Endothelial cell of umbilical vein (primary cell): ENCODE data around the gene PTPRE. TPM values are rescaled to one million over a fixed set of nuclear protein-coding genes. Genes with fewer than 3 reads are reported as not detected.

Experiments
- BruUV-seq: library from RNA; stranded (reverse); fragments of 400-500 nt; replicated peaks from 2 replicates; lab custom pipeline; 2021; lab: Mats Ljungman, UMichigan
- CTCF ChIA-PET: fragments of 300-600, 350-600 bp; sonication (Branson Sonifier 250); formaldehyde crosslinking; loops from one replicate; lab custom pipeline; 2021; ENCODE audit warnings: antibody characterized with exemption, inconsistent platforms; lab: Charles Lee
- POLR2A ChIA-PET: fragments of 300-600, 350-600 bp; sonication (Branson Sonifier 250); formaldehyde crosslinking; loops from one replicate; lab custom pipeline; 2021; ENCODE audit warnings: antibody characterized with exemption, inconsistent platforms; lab: Charles Lee
- DNase-seq: peaks from one replicate; pipeline ENCODE4 v3.0.0-alpha.2; 2011; ENCODE audit warnings: low read depth, low spot score
- FAIRE-seq: peaks from 2 replicates; lab custom pipeline; 2011; peaks lifted over from hg19 to GRCh38; lab: Jason Lieb, UNC
- H2AFZ ChIP-seq: 2 replicates; pipeline ENCODE4 v1.6.0; 2012; ENCODE audit warnings: low read depth, low read length, control low read depth, inconsistent platforms
- H3K27ac ChIP-seq: 2 replicates; pipeline ENCODE4 v1.5.1; 2011; ENCODE audit warnings: low read depth, mild to moderate bottlenecking, control low read depth, low read length, moderate library complexity; ENCODE audit not compliant: insufficient read depth
- H3K27me3 ChIP-seq, 2 experiments: 2 replicates each; pipeline versions ENCODE4 v1.6.0 to v1.6.1; 2011; ENCODE audit warnings: low read length in 2 of 2, mixed read lengths in 1 of 2; ENCODE audit not compliant: control insufficient read depth in 2 of 2, insufficient read depth in 2 of 2
- H3K36me3 ChIP-seq, 2 experiments: 2 replicates in 1 of 2; 3 replicates in 1 of 2; pipeline ENCODE4 v1.5.1; 2011; ENCODE audit warnings: low read length in 2 of 2, mild to moderate bottlenecking in 1 of 2, moderate library complexity in 1 of 2; ENCODE audit not compliant: control insufficient read depth in 2 of 2, insufficient read depth in 2 of 2; ENCODE audit errors: extremely low read depth in 1 of 2
- H3K4me1 ChIP-seq: 3 replicates; pipeline ENCODE4 v1.5.1; 2011; ENCODE audit warnings: mild to moderate bottlenecking, low read length; ENCODE audit not compliant: control insufficient read depth, insufficient read depth; ENCODE audit errors: extremely low read depth
- H3K4me2 ChIP-seq: 2 replicates; pipeline ENCODE4 v1.6.1; 2011; ENCODE audit warnings: low read length, control low read depth, mixed read lengths; ENCODE audit not compliant: insufficient read depth
- H3K4me3 ChIP-seq, 3 experiments: fragments of 200-600 bp in 1 of 3; sonication (generic), shearing (Covaris generic) in 1 of 3; replicated peaks in 1 of 3; 2 replicates each; pipeline ENCODE4 v1.5.1; 2011 to 2016; ENCODE audit warnings: control low read depth in 3 of 3, low read length in 3 of 3, mild to moderate bottlenecking in 2 of 3, inconsistent platforms in 1 of 3, low read depth in 1 of 3, moderate library complexity in 1 of 3; ENCODE audit not compliant: insufficient read depth in 1 of 3
- H3K79me2 ChIP-seq: 2 replicates; pipeline ENCODE4 v1.6.0; 2012; ENCODE audit warnings: low read length, inconsistent platforms; ENCODE audit not compliant: control insufficient read depth, insufficient read depth
- H3K9ac ChIP-seq: replicated peaks from 2 replicates; pipeline ENCODE3; 2011; ENCODE audit warnings: low read length, control low read depth; ENCODE audit not compliant: insufficient read depth; ENCODE audit errors: extremely low read depth
- H3K9me1 ChIP-seq: replicated peaks from 3 replicates; pipeline ENCODE4 v1.6.0; 2011; ENCODE audit warnings: mild to moderate bottlenecking, low read length; ENCODE audit not compliant: control insufficient read depth, insufficient read depth; ENCODE audit errors: extremely low read depth
- H3K9me3 ChIP-seq: replicated peaks from 2 replicates; pipeline ENCODE4 v1.5.1; 2012; ENCODE audit warnings: low read length, inconsistent platforms; ENCODE audit not compliant: control insufficient read depth, insufficient read depth
- H4K20me1 ChIP-seq: replicated peaks from 2 replicates; pipeline ENCODE3; 2011; ENCODE audit warnings: mild to moderate bottlenecking, low read length; ENCODE audit not compliant: control insufficient read depth, insufficient read depth; ENCODE audit errors: extremely low read depth
- CTCF ChIP-seq, 2 donors: IDR thresholded peaks; 1 replicate in 1 of 2; 2 replicates in 1 of 2; pipeline ENCODE4 v1.5.1; 2011; ENCODE audit warnings: low read length in 2 of 2, mild to moderate bottlenecking in 2 of 2, moderate library complexity in 2 of 2, control low read depth in 1 of 2, inconsistent platforms in 1 of 2, low read depth in 1 of 2; ENCODE audit not compliant: insufficient read depth in 1 of 2; ENCODE audit errors: extremely low read depth in 1 of 2
- EZH2 ChIP-seq: IDR thresholded peaks from 2 replicates; pipeline ENCODE4 v1.6.1; 2012; ENCODE audit warnings: borderline replicate concordance, low read depth, mild to moderate bottlenecking, moderate library complexity, low read length, inconsistent platforms; ENCODE audit not compliant: severe bottlenecking
- FOS ChIP-seq: IDR thresholded peaks from 2 replicates; pipeline ENCODE4 v1.6.1; 2011; ENCODE audit warnings: mild to moderate bottlenecking, low read length, moderate library complexity, borderline replicate concordance; ENCODE audit not compliant: insufficient read depth
- GATA2 ChIP-seq: IDR thresholded peaks from 2 replicates; pipeline ENCODE4 v1.7.0; 2011; ENCODE audit warnings: low read depth, mild to moderate bottlenecking, moderate library complexity, mixed read lengths, low read length; ENCODE audit not compliant: insufficient read length, insufficient read depth
- JUN ChIP-seq: IDR thresholded peaks from 2 replicates; pipeline ENCODE4 v1.6.1; 2011; ENCODE audit warnings: borderline replicate concordance, low read depth; ENCODE audit not compliant: insufficient read length, insufficient read depth
- MAX ChIP-seq: IDR thresholded peaks from 2 replicates; pipeline ENCODE4 v1.6.1; 2011; ENCODE audit not compliant: insufficient read depth, insufficient read length
- MYC ChIP-seq: IDR thresholded peaks from one replicate; pipeline ENCODE4 v1.6.1; 2011; ENCODE audit warnings: mild to moderate bottlenecking, low read depth, low read length
- POLR2A ChIP-seq: IDR thresholded peaks from 2 replicates; pipeline ENCODE4 v1.6.1; 2012; ENCODE audit warnings: low read depth, mild to moderate bottlenecking, control low read depth, low read length
- POLR2AphosphoS5 ChIP-seq: IDR thresholded peaks from 2 replicates; pipeline ENCODE4 v1.6.1; 2012; ENCODE audit warnings: low read depth, mild to moderate bottlenecking, control low read depth, low read length, moderate library complexity; ENCODE audit not compliant: insufficient read depth
- dilution Hi-C: fragments of 300-500 bp; cut with MboI; formaldehyde crosslinking; loops from one replicate; pipeline ENCODE4 v1.15.0; 2019; ENCODE audit warnings: low sequenced_read_pairs; ENCODE audit not compliant: extremely low pct_ligation_motif_present
- intact Hi-C: fragments of 100-400 bp; cut with micrococcal nuclease; formaldehyde crosslinking; loops from one replicate; pipeline ENCODE4 v1.10.0; 2022
- polyA plus RNA-seq, 4 experiments: library from polyadenylated mRNA; depleted of rRNA in 3 of 4; stranded (reverse) in 3 of 4; unstranded in 1 of 4; fragments of >200 nt; gene quantifications; 2 replicates each; pipeline versions ENCODE4 v1.2.1 to v1.2.3, GENCODE V29; 2011 to 2012; ENCODE audit warnings: missing spikeins in 1 of 4
- total RNA-seq: library from RNA; stranded (reverse); gene quantifications from 2 replicates; pipeline ENCODE4 v1.2.3, GENCODE V29; 2021

Gene PTPRE
- total and polyA plus RNA-seq, 2 donors (not counting 3 experiments of a cell fraction or from before 2014, with no cell fraction given), result 37.3 to 116 TPM

- intact Hi-C loops, result no loop called here
Observed at GRCh38 chr10:128032466-128032865, 125.6 kb downstream of the PTPRE start.

More at GRCh38 chr10:128032466-128032865, 125.6 kb downstream of the PTPRE start:
- Histone ChIP-seq H3K27ac (no peak overlapping the region), H3K27me3 (no peaks in the 10 kb centered on the region), H3K36me3 (peaks cover 4 to 22% of the 10 kb centered on the region in 2 experiments), H3K79me2 (peaks cover 51% of the 10 kb centered on the region), H3K4me2 (no peak overlapping the region), H3K9me3 (no peaks in the 10 kb centered on the region), H3K9ac (no peak overlapping the region), H3K9me1 (no peaks in the 10 kb centered on the region), H3K4me1 (peaks cover 21% of the 10 kb centered on the region), H2AFZ (no peak overlapping the region), H3K4me3 (no peak overlapping the region), H4K20me1 (no peaks in the 10 kb centered on the region)
- DNase-seq, result no peak
- dilution Hi-C loops, result no loop called here
- FAIRE-seq, result no peak
- TF ChIP-seq MAX (no peak), MYC (no peak), JUN (no peak), POLR2AphosphoS5 (no peak), EZH2 (no peak), CTCF (IDR thresholded peaks at IDR 0.05; ENCODE audit: extremely low read depth in 1 of 2, insufficient read depth in 1 of 2, low read depth in 1 of 2, low read length in 2 of 2) (no peak), POLR2A (no peak), GATA2 (no peak), FOS (no peak)
- ChIA-PET CTCF (interaction anchor here (1.9 kb wide), 1 partner anchor 37 kb away, joined by 10 read pairs; no protein-coding TSS in a partner anchor), POLR2A (no interaction called here)
- no TSS peak for BruUV-seq
